ENCODE results near the gene NIPAL1.
"Not testable (repeated sequence)": the region's sequence is repeated elsewhere in the genome, so short reads cannot be mapped to it uniquely, and the experiment has no call there.

- TF ChIP-seq, protein P1, sequence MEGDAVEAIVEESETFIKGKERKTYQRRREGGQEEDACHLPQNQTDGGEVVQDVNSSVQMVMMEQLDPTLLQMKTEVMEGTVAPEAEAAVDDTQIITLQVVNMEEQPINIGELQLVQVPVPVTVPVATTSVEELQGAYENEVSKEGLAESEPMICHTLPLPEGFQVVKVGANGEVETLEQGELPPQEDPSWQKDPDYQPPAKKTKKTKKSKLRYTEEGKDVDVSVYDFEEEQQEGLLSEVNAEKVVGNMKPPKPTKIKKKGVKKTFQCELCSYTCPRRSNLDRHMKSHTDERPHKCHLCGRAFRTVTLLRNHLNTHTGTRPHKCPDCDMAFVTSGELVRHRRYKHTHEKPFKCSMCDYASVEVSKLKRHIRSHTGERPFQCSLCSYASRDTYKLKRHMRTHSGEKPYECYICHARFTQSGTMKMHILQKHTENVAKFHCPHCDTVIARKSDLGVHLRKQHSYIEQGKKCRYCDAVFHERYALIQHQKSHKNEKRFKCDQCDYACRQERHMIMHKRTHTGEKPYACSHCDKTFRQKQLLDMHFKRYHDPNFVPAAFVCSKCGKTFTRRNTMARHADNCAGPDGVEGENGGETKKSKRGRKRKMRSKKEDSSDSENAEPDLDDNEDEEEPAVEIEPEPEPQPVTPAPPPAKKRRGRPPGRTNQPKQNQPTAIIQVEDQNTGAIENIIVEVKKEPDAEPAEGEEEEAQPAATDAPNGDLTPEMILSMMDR (conservative IDR thresholded peaks at IDR 0.05 in 1 of 2, IDR thresholded peaks at IDR 0.05 in 1 of 2; ENCODE audit: extremely low read depth in 1 of 2, insufficient read depth in 1 of 2, low read depth in 1 of 2, low read length in 2 of 2) = not testable (repeated sequence)
- TF ChIP-seq EZH2 (IDR thresholded peaks at IDR 0.05; ENCODE audit: borderline replicate concordance, low read length) = not testable (repeated sequence)
Measured at GRCh38 chr4:47992475-47992874, 24.1 kb upstream of the NIPAL1 start.

Measured in mammary epithelial cell (primary cell).